Transverse colon (tissue), 4 donors: ENCODE data around the gene NMRAL1. TPM values are rescaled to one million over a fixed set of nuclear protein-coding genes. Genes with fewer than 3 reads are reported as not detected.

Source experiments
- DNase-seq: peaks from one replicate; pipeline ENCODE4 v3.0.0-alpha.2; 2019
- H3K27ac ChIP-seq, 4 donors: fragments of 200-600 bp; sonication (generic); 2 replicates each; pipeline ENCODE4 v1.5.1; 2016 to 2018; ENCODE audit warnings: inconsistent platforms in 4 of 4
- H3K27me3 ChIP-seq: fragments of 200-600 bp; sonication (generic); 2 replicates; pipeline ENCODE4 v1.5.1; 2017; ENCODE audit warnings: inconsistent platforms
- H3K36me3 ChIP-seq, 4 donors: fragments of 200-600 bp; sonication (generic); 2 replicates each; pipeline ENCODE4 v1.5.1; 2017 to 2019; ENCODE audit warnings: inconsistent platforms in 4 of 4
- H3K4me1 ChIP-seq, 4 donors: fragments of 200-600 bp; sonication (generic); 2 replicates each; pipeline ENCODE4 v1.5.1; 2017 to 2020; ENCODE audit warnings: inconsistent platforms in 4 of 4
- H3K4me3 ChIP-seq, 4 donors: fragments of 200-600 bp; sonication (generic); 1 replicate in 1 of 4; 2 replicates in 3 of 4; pipeline versions ENCODE4 v1.5.1 to v1.6.1; 2017 to 2019; ENCODE audit warnings: inconsistent platforms in 4 of 4
- H3K9me3 ChIP-seq, 2 donors: fragments of 200-600 bp; sonication (generic); 2 replicates each; pipeline ENCODE4 v1.5.1; 2017 to 2019; ENCODE audit warnings: inconsistent platforms in 2 of 2
- CTCF ChIP-seq, 5 experiments: fragments of 200-600 bp in 3 of 5; fragments of 450-650 bp in 2 of 5; sonication (generic) in 3 of 5; IDR thresholded peaks; 1 replicate in 2 of 5; 2 replicates in 3 of 5; pipeline ENCODE4 v1.5.1; 2016 to 2017; ENCODE audit warnings: antibody characterized with exemption in 5 of 5, inconsistent platforms in 3 of 5, mild to moderate bottlenecking in 2 of 5, moderate library complexity in 1 of 5
- EP300 ChIP-seq: sonication (generic); formaldehyde crosslinking; IDR thresholded peaks from one replicate; pipeline ENCODE4 v1.6.1; 2017; ENCODE audit warnings: antibody characterized with exemption, low read depth
- POLR2A ChIP-seq: fragments of 450-650 bp; IDR thresholded peaks from one replicate; pipeline ENCODE4 v1.6.1; 2016; ENCODE audit warnings: antibody characterized with exemption, mild to moderate bottlenecking, moderate library complexity
- POLR2AphosphoS5 ChIP-seq, 3 donors: sonication (generic); formaldehyde crosslinking; IDR thresholded peaks; one replicate each; pipeline ENCODE4 v1.6.1; 2016; ENCODE audit warnings: antibody characterized with exemption in 3 of 3
- WGBS, 2 donors: methylation state at CpG; one replicate each; pipeline ENCODE4 v1.1.5; 2018; ENCODE audit warnings: low coverage in 1 of 2; 5-methylcytosine and 5-hydroxymethylcytosine counted together
- in situ Hi-C, 4 donors: fragments of 200-750 bp; cut with MboI; loops; one replicate each; pipeline versions ENCODE4 v1.15.0 to v1.15.1; 2017; ENCODE audit warnings: low sequenced_read_pairs in 3 of 4, low pct_ligation_motif_present in 1 of 4, low pct_unique_long_range_greater_than_20kb in 1 of 4
- intact Hi-C: fragments of 100-400 bp; cut with DNase I; formaldehyde crosslinking; loops from one replicate; pipeline ENCODE4 v1.15.1; 2023; ENCODE audit warnings: low total_unique reads
- total RNA-seq, 4 donors: library from RNA; depleted of rRNA; stranded (reverse); fragments of >200 nt; gene quantifications; one replicate each; pipeline ENCODE4 v1.1.0, GENCODE V29; 2016

NMRAL1 gene
- total RNA-seq, 4 donors from 2014 or later, result 46.0 to 75.9 (median 66.6) TPM

GRCh38 chr16:4442371-4442770 lies 32.1 kb downstream of the NMRAL1 start:
- no peak for DNase-seq
- Histone ChIP-seq H3K4me3 (no peak overlapping the region), H3K4me1 (no peaks in the 10 kb centered on the region), H3K27ac (no peak overlapping the region), H3K36me3 (peaks cover 0 to 88% (median 44%) of the 10 kb centered on the region in 4 donors), H3K27me3 (no peaks in the 10 kb centered on the region), H3K9me3 (no peaks in the 10 kb centered on the region)
- intact Hi-C loops (no loop called here), in situ Hi-C loops (no loop called here)
- WGBS, 2 donors, result 90% methylated on average over 11 of the region's 11 CpGs; no CpG with 5 or more reads in 1 of the 2 donors
- no peak for TF ChIP-seq CTCF (IDR thresholded peaks at IDR 0.05)
- no peak for TF ChIP-seq POLR2A
- TF ChIP-seq POLR2AphosphoS5 (IDR thresholded peaks at IDR 0.05), result no peak
- TF ChIP-seq EP300, result no peak

GRCh38 chr16:4437366-4437765 lies 37.1 kb downstream of the NMRAL1 start:
- Histone ChIP-seq H3K4me3 (no peak overlapping the region), H3K27ac (no peak overlapping the region), H3K9me3 (no peaks in the 10 kb centered on the region), H3K36me3 (peaks cover 0 to 66% (median 30%) of the 10 kb centered on the region in 4 donors), H3K4me1 (no peaks in the 10 kb centered on the region), H3K27me3 (no peaks in the 10 kb centered on the region)
- no peak for DNase-seq
- TF ChIP-seq POLR2A (no peak), EP300 (no peak), POLR2AphosphoS5 (IDR thresholded peaks at IDR 0.05) (no peak)
- intact Hi-C loops, result no loop called here
- 100% methylated on average over 1 to 3 of the region's 3 CpGs for WGBS, 2 donors
- in situ Hi-C loops, result no loop called here

- intact Hi-C loops, result no loop called here
- Histone ChIP-seq H3K27me3 (no peaks in the 10 kb centered on the region), H3K9me3 (no peaks in the 10 kb centered on the region), H3K4me1 (no peaks in the 10 kb centered on the region), H3K27ac (no peak overlapping the region), H3K36me3 (peaks cover 0 to 53% (median 23%) of the 10 kb centered on the region in 4 donors), H3K4me3 (no peak overlapping the region)
- DNase-seq, result no peak
- in situ Hi-C loops, result no loop called here
- TF ChIP-seq POLR2A (no peak), CTCF (IDR thresholded peaks at IDR 0.05) (no peak), POLR2AphosphoS5 (IDR thresholded peaks at IDR 0.05) (no peak), EP300 (no peak)
- WGBS, 2 donors, result 71 to 79% methylated on average over 8 of the region's 8 CpGs
These were observed 38.9 kb downstream of the NMRAL1 start for GRCh38 chr16:4435337-4436067.

GRCh38 chr16:4433914-4434787 lies 40.3 kb downstream of the NMRAL1 start:
- 80 to 88% methylated on average over 9 to 12 of the region's 12 CpGs for WGBS, 2 donors
- Histone ChIP-seq H3K4me1 (no peaks in the 10 kb centered on the region), H3K27me3 (no peaks in the 10 kb centered on the region), H3K9me3 (no peaks in the 10 kb centered on the region), H3K4me3 (no peak overlapping the region), H3K27ac (no peak overlapping the region), H3K36me3 (peaks cover 0 to 41% (median 18%) of the 10 kb centered on the region in 4 donors)
- DNase-seq, result no peak
- TF ChIP-seq POLR2AphosphoS5 (IDR thresholded peaks at IDR 0.05) (no peak), CTCF (IDR thresholded peaks at IDR 0.05) (no peak), EP300 (no peak), POLR2A (no peak)
- in situ Hi-C loops, result no loop called here
- intact Hi-C loops, result no loop called here
